Upper lobe of left lung (tissue), 4 donors: ENCODE results near the gene TUBAL3.

ENCODE experiments used
- EP300 ChIP-seq, 4 donors: sonication (generic); formaldehyde crosslinking; IDR thresholded peaks; one replicate each; pipeline ENCODE4 v1.5.1; 2017; ENCODE audit warnings: antibody characterized with exemption in 4 of 4, control low read depth in 2 of 4
- POLR2A ChIP-seq, 4 donors: fragments of 450-650 bp; IDR thresholded peaks; one replicate each; pipeline ENCODE4 v1.5.1; 2016 to 2017; ENCODE audit warnings: antibody characterized with exemption in 4 of 4, mild to moderate bottlenecking in 2 of 4
- POLR2AphosphoS5 ChIP-seq, 2 donors: sonication (generic); formaldehyde crosslinking; IDR thresholded peaks; one replicate each; pipeline ENCODE4 v1.5.1; 2017; ENCODE audit warnings: antibody characterized with exemption in 2 of 2
- TF ChIP-seq, protein P1 (sequence below), 6 experiments: fragments of 450-650 bp in 4 of 6; fragments of 200-600 bp in 2 of 6; sonication (generic) in 2 of 6; IDR thresholded peaks; one replicate each; pipeline ENCODE4 v1.5.1; 2016 to 2019; ENCODE audit warnings: antibody characterized with exemption in 6 of 6

DNA sequence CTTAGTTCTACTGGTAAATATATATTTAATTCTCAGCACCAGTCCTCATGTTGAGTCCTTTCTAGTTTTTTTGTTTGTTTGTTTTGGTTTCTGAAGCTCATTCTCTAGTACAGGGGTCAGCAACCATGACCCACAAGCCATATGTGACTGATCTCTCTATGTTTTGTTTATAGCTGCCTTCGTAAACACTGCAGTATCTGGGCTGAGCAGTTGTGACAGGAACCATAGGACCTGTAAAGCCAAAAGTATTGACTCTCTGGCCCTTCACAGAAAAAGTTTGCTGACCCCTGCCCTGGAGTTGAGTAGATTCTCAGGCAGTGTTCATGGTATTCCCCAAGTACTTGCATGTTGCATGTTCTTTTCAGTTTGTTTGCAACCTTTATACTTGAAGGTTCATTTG, 28.6 kb upstream of the TUBAL3 start:
- no peak for TF ChIP-seq POLR2A (IDR thresholded peaks at IDR 0.05)
- TF ChIP-seq, protein P1, sequence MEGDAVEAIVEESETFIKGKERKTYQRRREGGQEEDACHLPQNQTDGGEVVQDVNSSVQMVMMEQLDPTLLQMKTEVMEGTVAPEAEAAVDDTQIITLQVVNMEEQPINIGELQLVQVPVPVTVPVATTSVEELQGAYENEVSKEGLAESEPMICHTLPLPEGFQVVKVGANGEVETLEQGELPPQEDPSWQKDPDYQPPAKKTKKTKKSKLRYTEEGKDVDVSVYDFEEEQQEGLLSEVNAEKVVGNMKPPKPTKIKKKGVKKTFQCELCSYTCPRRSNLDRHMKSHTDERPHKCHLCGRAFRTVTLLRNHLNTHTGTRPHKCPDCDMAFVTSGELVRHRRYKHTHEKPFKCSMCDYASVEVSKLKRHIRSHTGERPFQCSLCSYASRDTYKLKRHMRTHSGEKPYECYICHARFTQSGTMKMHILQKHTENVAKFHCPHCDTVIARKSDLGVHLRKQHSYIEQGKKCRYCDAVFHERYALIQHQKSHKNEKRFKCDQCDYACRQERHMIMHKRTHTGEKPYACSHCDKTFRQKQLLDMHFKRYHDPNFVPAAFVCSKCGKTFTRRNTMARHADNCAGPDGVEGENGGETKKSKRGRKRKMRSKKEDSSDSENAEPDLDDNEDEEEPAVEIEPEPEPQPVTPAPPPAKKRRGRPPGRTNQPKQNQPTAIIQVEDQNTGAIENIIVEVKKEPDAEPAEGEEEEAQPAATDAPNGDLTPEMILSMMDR (IDR thresholded peaks at IDR 0.05), result no peak
- no peak for TF ChIP-seq EP300 (IDR thresholded peaks at IDR 0.05)
- no peak for TF ChIP-seq POLR2AphosphoS5 (IDR thresholded peaks at IDR 0.05)
